Measurements from ENCODE around the gene PRSS27. TPM values are rescaled to one million over a fixed set of nuclear protein-coding genes. Genes with fewer than 3 reads are reported as not detected.
A peak's percentile ranks its signal among the peaks of the same experiment; 100 is the strongest.

The PRSS27 gene
- total RNA-seq, 4 donors from 2014 or later: 0.67 to 10.3 (median 2.4) TPM

GRCh38 chr16:2675714-2676113 lies 44.3 kb downstream of the PRSS27 start:
- H3K4me3 ChIP-seq: no peak overlapping the region
- WGBS, 2 donors (ENCODE audit: low coverage in 1 of 2): 84% methylated on average over 9 of the region's 16 CpGs; no CpG with 5 or more reads in 1 of the 2 donors
- H3K27ac ChIP-seq: no peak overlapping the region
- ATAC-seq: no peak
- no peaks in the 10 kb centered on the region for H3K27me3 ChIP-seq
- peaks cover 0 to 4% of the 10 kb centered on the region in 2 donors for H3K36me3 ChIP-seq
- H3K4me1 ChIP-seq: peaks cover 0 to 26% (median 9%) of the 10 kb centered on the region in 3 donors
- TF ChIP-seq EP300 (IDR thresholded peaks at IDR 0.05): no peak
- TF ChIP-seq POLR2AphosphoS5 (IDR thresholded peaks at IDR 0.05): no peak
- TF ChIP-seq, protein P1, sequence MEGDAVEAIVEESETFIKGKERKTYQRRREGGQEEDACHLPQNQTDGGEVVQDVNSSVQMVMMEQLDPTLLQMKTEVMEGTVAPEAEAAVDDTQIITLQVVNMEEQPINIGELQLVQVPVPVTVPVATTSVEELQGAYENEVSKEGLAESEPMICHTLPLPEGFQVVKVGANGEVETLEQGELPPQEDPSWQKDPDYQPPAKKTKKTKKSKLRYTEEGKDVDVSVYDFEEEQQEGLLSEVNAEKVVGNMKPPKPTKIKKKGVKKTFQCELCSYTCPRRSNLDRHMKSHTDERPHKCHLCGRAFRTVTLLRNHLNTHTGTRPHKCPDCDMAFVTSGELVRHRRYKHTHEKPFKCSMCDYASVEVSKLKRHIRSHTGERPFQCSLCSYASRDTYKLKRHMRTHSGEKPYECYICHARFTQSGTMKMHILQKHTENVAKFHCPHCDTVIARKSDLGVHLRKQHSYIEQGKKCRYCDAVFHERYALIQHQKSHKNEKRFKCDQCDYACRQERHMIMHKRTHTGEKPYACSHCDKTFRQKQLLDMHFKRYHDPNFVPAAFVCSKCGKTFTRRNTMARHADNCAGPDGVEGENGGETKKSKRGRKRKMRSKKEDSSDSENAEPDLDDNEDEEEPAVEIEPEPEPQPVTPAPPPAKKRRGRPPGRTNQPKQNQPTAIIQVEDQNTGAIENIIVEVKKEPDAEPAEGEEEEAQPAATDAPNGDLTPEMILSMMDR (IDR thresholded peaks at IDR 0.05): no peak
- TF ChIP-seq POLR2A (IDR thresholded peaks at IDR 0.05): no peak
- no peaks in the 10 kb centered on the region for H3K9me3 ChIP-seq

- no peak overlapping the region for H3K4me3 ChIP-seq
- peak overlapping the region in 1 of 4 donors; percentile 44 for H3K27ac ChIP-seq
Observed at GRCh38 chr16:2675021-2675420, 45.0 kb downstream of the PRSS27 start.

DNA sequence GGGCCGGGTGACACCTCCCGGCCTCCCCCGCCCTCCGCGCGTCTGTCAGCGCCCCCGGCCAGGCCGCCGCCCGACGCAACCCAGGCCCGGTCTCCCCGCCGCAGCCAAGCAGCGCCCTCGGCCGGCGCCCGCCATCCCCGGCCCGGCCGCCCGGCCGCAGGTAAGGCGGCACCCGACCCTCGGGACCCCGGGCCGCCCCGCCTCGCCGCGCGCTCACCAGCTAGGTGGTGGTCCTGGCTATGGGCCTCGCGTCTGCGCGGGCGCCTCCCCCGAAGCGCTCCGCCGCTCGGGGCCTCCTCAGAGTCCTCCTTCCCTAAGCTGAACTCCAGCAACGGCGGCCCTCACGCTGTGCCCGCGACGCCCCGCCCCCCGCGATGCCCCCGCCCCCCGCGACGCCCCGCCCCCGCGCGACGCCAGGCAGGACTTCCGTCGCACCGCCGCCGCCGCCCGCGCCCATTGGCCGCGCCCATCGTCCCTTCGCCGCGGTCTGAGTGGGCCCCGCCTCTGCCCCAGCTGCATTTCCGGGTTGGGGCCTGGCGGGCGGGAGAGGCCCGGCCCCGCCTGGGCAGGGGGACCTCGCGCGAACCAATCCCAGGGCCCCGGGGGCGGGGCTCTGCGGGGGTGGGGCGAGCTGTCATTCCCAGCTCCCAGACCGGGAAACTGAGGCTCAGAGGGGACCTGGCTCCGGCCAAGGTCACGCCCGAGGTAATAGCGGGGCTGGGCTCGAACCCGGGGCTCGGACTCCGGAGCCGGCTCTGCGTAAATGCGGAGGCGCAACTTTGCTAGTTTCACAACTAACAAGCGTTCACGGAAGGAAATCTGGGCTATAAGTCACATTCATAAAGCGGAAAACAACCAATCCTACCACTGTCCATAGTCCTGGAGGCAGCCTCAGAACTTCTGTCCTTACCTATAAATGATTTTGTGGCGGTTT lies 46.7 kb downstream of the PRSS27 start:
- TF ChIP-seq, protein P1 (IDR thresholded peaks at IDR 0.05): no peak
- TF ChIP-seq POLR2AphosphoS5 (IDR thresholded peaks at IDR 0.05) (peak; percentile 4), POLR2A (IDR thresholded peaks at IDR 0.05) (peak; percentile 58 to 67)
- peak overlapping the region; percentile 60 to 92 (median 85) for H3K27ac ChIP-seq
- peaks cover 0 to 17% of the 10 kb centered on the region in 2 donors for H3K36me3 ChIP-seq
- H3K4me1 ChIP-seq: peaks cover 0 to 41% (median 9%) of the 10 kb centered on the region in 3 donors
- ATAC-seq: peak; percentile 99
- peak overlapping the region; percentile 69 to 93 for H3K4me3 ChIP-seq
- WGBS, 2 donors (ENCODE audit: low coverage in 1 of 2): 0 to 2% methylated on average over 8 to 15 of the region's 107 CpGs
- no peaks in the 10 kb centered on the region for H3K9me3 ChIP-seq
- H3K27me3 ChIP-seq: no peaks in the 10 kb centered on the region

More at GRCh38 chr16:2675021-2675420, 45.0 kb downstream of the PRSS27 start:
- Histone ChIP-seq H3K9me3 (no peaks in the 10 kb centered on the region), H3K27me3 (no peaks in the 10 kb centered on the region), H3K36me3 (peaks cover 0 to 4% of the 10 kb centered on the region in 2 donors), H3K4me1 (peaks cover 0 to 32% (median 9%) of the 10 kb centered on the region in 3 donors)
- WGBS, 2 donors (ENCODE audit: low coverage in 1 of 2): 60 to 63% methylated on average over 4 to 5 of the region's 7 CpGs
- TF ChIP-seq EP300 (IDR thresholded peaks at IDR 0.05) (no peak), POLR2A (IDR thresholded peaks at IDR 0.05) (no peak)
- TF ChIP-seq, protein P1 (IDR thresholded peaks at IDR 0.05): no peak
- ATAC-seq: no peak

- Histone ChIP-seq H3K27me3 (no peaks in the 10 kb centered on the region), H3K4me1 (peaks cover 0 to 41% (median 9%) of the 10 kb centered on the region in 3 donors), H3K36me3 (peaks cover 0 to 29% of the 10 kb centered on the region in 2 donors), H3K4me3 (peak overlapping the region in 1 of 2 donors; percentile 69), H3K9me3 (no peaks in the 10 kb centered on the region), H3K27ac (peak overlapping the region in 2 of 4 donors; percentile 31 to 88)
- WGBS, 2 donors (ENCODE audit: low coverage in 1 of 2): 80 to 86% methylated on average over 7 to 12 of the region's 13 CpGs
- TF ChIP-seq EP300 (IDR thresholded peaks at IDR 0.05) (no peak), POLR2A (IDR thresholded peaks at IDR 0.05) (no peak), POLR2AphosphoS5 (IDR thresholded peaks at IDR 0.05) (no peak)
- TF ChIP-seq, protein P1 (IDR thresholded peaks at IDR 0.05): no peak
- no peak for ATAC-seq
Observed at GRCh38 chr16:2671741-2672140, 48.3 kb downstream of the PRSS27 start.

Measured in gastroesophageal sphincter (tissue), 4 donors.